GM19468 (cell line): ENCODE measurements around the gene FAM241B.

Experiments used
- ATAC-seq: cut with Tn5 transposase; IDR thresholded peaks from one replicate; pipeline ENCODE4 v1.9.1; 2021; ENCODE audit warnings: mild to moderate bottlenecking, moderate library complexity, moderate number of reproducible peaks; ENCODE audit not compliant: unreplicated experiment; ENCODE audit errors: extremely low read depth

FAM241B gene

DNA sequence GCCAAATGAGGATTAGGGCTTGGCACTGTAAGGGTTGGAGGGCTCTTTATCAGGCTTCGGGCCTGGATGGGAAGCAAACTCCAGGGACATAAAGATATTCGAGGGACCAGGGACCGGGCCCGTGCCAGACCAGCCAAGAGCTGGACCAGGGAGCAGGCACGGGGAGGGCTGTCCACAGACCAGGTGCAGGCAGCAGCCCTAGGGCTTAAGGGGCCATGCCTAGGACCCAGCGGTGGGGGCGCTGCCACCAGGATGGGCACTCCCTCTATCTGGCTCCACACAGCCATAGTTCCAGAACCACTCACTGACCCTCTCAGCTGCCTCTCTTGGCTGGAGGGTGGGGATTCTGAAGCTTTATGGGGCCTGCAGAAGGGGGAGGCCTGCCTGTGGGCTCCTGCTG lies 32.9 kb downstream of the FAM241B start:
- no peak for ATAC-seq

- no peak for ATAC-seq
Observed at GRCh38 chr10:69663369-69663947, 33.4 kb downstream of the FAM241B start.

DNA sequence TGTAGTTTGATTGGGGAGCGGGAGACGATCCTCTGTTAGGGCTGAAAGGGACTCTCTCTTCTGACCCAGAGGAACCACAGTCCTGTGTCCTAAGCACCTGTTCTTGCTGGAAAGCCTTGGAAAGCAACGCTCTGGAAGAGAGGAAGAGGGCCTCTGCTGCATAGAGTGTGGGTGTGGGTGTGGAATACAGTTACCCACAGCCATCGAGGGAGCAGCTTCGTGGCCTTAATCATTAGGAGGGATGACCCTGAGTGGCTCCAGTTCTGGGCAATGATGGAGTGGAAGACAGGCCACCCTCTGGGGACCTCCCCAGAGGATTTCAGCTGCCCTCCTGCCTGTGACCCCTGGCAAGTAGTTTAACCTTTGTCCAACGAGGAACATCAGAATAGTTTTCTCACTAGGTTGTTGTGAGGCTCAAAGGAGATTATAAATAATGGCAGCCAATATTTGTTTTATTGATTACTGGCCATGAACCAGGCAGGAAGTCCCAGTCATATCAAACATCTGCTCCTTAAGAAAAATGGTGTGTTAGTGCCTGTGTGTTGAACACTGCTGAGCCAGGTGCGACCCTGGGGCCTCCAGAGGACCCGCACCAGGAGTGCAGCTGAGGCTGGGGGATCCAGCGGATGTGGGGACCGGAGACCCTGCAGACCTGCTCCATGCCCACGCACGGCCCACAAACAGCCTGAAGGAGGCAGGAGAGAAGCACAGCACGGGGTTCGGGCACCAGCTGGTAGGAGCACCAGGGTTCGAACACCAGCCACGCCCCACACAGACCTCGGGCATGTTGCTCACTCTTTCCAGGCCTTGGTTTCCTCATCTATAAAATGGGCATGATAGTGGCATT lies 35.6 kb downstream of the FAM241B start:
- ATAC-seq = no peak

DNA sequence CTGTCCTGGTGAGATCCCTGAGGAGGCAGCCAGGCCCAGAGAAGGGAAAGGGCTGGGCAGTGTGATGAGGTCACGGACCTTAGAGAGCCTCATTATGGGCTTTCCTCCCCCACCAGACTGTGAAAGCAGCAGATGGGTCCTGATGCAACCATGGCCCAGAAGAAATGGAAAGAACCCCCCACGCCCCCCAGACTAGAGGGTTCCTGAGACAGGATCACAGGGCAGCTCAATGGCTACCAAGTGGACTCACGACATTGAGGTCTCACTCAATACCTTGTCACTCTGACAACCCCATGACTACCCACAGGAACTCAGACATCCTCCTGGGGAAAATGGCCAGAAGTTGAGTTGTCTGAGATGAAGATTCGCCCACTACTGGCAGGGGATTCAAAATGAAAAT lies 36.7 kb downstream of the FAM241B start:
- no peak for ATAC-seq

DNA sequence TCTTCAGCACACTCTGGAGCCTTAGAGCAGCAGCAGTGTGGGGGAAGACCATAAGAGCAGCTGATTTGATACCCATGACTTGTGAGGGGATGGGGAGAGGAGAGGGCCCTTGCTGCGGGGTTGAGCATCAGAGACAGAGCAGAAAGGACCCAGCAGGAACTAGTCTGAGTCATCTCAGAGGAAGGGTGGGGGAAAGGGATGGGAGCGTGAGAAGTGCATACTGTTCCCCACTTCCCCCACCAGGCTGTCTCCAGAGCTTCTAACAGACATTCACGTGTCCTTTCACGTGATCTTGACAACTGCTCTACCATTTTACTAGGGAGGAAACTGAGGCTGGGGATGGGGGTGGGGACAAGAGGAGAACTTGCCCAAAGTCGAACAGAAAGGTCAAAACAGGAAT lies 38.7 kb downstream of the FAM241B start:
- no peak for ATAC-seq

DNA sequence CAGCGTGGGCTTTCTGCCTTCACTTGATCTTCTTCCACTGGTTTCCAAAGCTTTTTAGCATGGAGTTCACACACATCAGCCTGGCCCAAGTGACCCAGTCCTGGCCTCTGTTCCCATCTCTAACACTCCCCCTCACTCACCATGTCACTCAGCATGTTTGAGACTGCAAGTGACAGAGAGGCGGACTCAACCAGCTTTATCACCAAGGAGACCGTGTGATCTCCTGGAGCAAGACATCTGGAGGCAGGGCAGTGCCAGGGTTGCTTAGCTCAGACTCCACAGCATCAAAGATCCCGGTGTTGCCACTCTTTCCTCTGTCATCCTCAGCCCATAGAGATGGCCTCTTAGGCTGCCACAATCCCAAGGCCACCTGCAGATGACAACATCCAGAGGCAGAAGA lies 39.4 kb downstream of the FAM241B start:
- ATAC-seq = no peak

- no peak for ATAC-seq
Observed at GRCh38 chr10:69673521-69673920, 43.5 kb downstream of the FAM241B start.

GRCh38 chr10:69674786-69675185 lies 44.7 kb downstream of the FAM241B start:
- ATAC-seq = no peak

DNA sequence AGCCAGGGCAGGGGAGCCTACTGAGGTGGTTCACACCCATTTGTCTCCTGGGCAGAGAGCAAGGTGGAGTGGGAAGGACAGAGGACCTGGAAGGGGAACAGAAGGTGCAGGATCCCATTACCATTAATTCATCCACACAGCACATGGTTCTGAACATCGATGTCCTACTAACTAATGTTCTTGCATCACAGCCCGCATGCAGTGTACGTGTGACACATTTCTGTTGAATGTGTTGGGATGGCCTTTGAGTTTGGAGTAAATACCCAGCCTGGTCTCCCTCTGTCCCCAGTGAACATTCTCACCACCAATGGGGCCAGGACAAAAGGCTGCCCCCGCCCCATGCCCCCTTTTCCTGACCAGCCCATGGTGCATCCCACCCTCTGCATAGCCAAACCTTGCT lies 46.3 kb downstream of the FAM241B start:
- ATAC-seq = no peak

DNA sequence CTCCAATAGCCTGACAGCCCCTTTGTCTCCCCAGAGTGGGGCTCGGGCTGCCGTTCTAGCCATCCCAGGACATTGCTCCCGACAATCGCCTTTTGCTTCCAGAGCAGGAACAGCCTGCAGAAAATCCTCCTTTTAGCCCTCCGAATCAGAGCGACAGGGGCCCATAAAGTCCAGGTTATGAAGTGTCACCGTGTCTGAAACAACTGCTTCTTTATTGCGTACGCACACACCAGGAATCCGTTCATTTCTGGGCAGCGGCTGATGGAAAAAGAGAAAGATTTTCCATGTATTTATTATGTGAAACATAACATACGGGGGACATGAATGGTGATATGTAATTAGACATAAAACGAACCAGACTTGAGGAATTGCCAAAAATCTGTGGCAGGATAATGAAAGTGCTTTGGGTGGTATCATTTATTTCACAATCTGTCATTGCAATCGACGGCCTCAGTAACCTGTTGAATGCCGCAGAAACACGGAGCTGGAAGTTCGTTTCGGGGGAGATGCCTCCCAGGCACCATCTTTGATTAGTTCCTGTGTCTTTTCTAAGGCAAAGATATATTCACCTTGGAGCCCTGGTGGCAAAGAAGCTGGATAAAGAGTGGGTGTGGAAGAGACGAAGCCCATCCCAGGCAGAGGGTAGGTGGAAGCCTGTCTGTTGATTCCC lies 48.1 kb downstream of the FAM241B start:
- ATAC-seq = no peak

- no peak for ATAC-seq
Observed at GRCh38 chr10:69679736-69680135, 49.7 kb downstream of the FAM241B start.

DNA sequence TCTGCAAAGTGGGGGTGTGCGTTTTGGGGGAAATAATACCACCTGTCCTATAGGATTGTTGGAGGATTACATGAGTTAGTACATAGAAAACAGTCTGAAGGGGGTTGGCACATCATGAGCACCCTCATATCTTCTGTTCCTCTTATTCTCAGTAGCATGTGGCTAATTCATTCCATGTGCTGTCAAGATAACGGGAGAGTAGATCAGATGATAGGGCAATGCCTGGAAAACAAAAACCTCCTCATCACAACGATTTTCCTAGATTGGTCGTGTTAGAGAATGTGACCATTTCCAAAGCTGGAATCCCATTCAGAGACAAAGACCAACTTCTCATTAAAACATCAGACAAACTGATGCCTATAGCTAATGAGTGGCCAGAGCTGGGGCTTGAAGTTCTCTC lies 50.6 kb downstream of the FAM241B start:
- no peak for ATAC-seq

DNA sequence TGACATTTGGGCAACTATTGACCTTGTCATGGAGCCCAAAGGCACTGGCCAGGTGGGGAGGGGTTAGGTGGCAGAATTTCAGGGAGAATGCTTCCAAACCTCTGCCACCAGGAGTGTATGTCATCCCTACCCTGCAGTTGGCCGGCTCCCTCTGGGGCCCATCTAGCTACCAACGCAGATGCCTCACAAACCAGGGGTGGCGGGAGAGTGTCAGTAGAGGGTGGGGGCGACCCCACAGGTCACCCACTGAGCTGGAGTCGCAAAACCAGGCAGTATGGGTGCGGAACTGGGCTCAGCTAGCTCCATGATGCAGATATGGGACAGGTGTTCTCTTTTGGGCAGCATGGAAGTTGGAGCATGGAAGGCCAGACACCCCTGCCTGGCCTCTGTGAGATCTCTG lies 51.4 kb downstream of the FAM241B start:
- no peak for ATAC-seq

DNA sequence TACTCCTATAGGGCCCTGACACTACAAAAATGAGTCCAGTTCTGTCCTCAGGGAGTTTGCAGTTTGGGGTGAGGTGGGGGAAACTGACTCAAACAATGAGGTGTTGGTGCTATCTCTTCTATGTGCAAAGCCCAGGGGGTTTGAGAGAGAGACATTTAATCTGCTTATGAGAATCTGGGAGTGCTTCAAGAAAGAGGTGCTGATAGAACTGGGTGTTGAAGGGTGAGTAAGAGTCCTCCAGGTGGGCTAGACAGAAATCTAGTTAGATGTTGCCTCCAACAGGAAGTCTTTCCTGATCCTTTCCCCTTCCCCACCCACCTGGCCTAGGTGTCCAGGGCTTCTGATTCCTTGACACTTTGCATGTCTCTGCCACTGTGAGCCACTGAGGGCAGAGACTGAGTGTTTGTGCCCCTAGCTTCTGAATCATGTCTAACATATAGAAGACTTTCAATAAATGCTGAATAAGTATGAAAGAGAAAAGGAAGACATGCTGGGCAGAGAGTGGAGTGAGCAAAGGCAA lies 53.0 kb downstream of the FAM241B start:
- no peak for ATAC-seq
